HepG2 (cell line): ENCODE measurements around the gene CASZ1. TPM values are rescaled to one million over a fixed set of nuclear protein-coding genes. Genes with fewer than 3 reads are reported as not detected.

Experiments used
- ATAC-seq: fragments of 200-7000 bp; cut with Tn5 transposase; 3 replicates; pipeline ENCODE4 v1.9.1; 2020; ENCODE audit warnings: mild to moderate bottlenecking, moderate library complexity
- BruUV-seq: library from RNA; stranded (reverse); fragments of 400-500 nt; replicated peaks from 2 replicates; lab custom pipeline; 2021; lab: Mats Ljungman, UMichigan
- CTCF ChIA-PET: fragments of 300-600 bp; formaldehyde crosslinking; extraction: SDS; loops from one replicate; lab custom pipeline; 2021; ENCODE audit warnings: low total read pairs, inconsistent platforms, low intra/inter-chr PET ratio; lab: Yijun Ruan, JAX
- POLR2A ChIA-PET: fragments of 350-600 bp; sonication (Branson Sonifier 250); formaldehyde crosslinking; loops from one replicate; lab custom pipeline; 2020; ENCODE audit warnings: antibody characterized with exemption, inconsistent platforms; lab: Yijun Ruan, JAX
- DNase-seq: peaks from one replicate; pipeline ENCODE4 v3.0.0-alpha.2; 2015; ENCODE audit warnings: low spot score
- FAIRE-seq: peaks from 3 replicates; lab custom pipeline; 2011; peaks lifted over from hg19 to GRCh38; lab: Jason Lieb, UNC
- H2AFZ ChIP-seq: one replicate; pipeline ENCODE4 v1.6.1; 2011; ENCODE audit warnings: low read length, inconsistent platforms
- H3K27ac ChIP-seq: fragments of 300-600 bp; 3 replicates; pipeline ENCODE4 v1.8.0; 2011; ENCODE audit warnings: mixed run types, mild to moderate bottlenecking, mixed read lengths, low read length, inconsistent platforms; ENCODE audit not compliant: insufficient read depth; ENCODE audit errors: extremely low read length
- H3K27me3 ChIP-seq, 2 experiments: fragments of 200-600 bp in 1 of 2; 2 replicates in 1 of 2; 3 replicates in 1 of 2; pipeline versions ENCODE4 v1.6.0 to v1.8.0; 2011; ENCODE audit warnings: low read length in 2 of 2, mild to moderate bottlenecking in 2 of 2, moderate library complexity in 2 of 2, inconsistent platforms in 1 of 2; ENCODE audit not compliant: insufficient read depth in 2 of 2, control insufficient read depth in 1 of 2
- H3K36me3 ChIP-seq, 2 experiments: fragments of 200-600 bp in 1 of 2; replicated peaks in 1 of 2; 2 replicates in 1 of 2; 3 replicates in 1 of 2; pipeline versions ENCODE4 v1.5.1 to v1.8.0; 2011; ENCODE audit warnings: low read length in 2 of 2, inconsistent platforms in 1 of 2; ENCODE audit not compliant: insufficient read depth in 2 of 2, control insufficient read depth in 1 of 2
- H3K4me1 ChIP-seq: 2 replicates; pipeline ENCODE4 v1.5.1; 2012; ENCODE audit warnings: low read length, inconsistent platforms; ENCODE audit not compliant: insufficient read depth
- H3K4me2 ChIP-seq: 2 replicates; pipeline ENCODE4 v1.6.0; 2011; ENCODE audit warnings: low read depth, low read length, inconsistent platforms
- H3K4me3 ChIP-seq, 3 experiments: fragments of 200-600 bp in 1 of 3; sonication (generic), shearing (Covaris generic) in 1 of 3; replicated peaks in 1 of 3; 2 replicates each; pipeline ENCODE4 v1.5.1; 2011 to 2016; ENCODE audit warnings: low read length in 3 of 3, inconsistent platforms in 2 of 3, low read depth in 2 of 3, mild to moderate bottlenecking in 2 of 3, control low read depth in 1 of 3, mixed read lengths in 1 of 3; ENCODE audit not compliant: insufficient read depth in 1 of 3
- H3K79me2 ChIP-seq: one replicate; pipeline ENCODE4 v1.6.1; 2011; ENCODE audit warnings: low read length, inconsistent platforms; ENCODE audit not compliant: insufficient read depth
- H3K9ac ChIP-seq: 2 replicates; pipeline ENCODE4 v1.6.0; 2011; ENCODE audit warnings: mild to moderate bottlenecking, low read depth, low read length, inconsistent platforms; ENCODE audit not compliant: insufficient read depth
- H3K9me3 ChIP-seq: 2 replicates; pipeline ENCODE4 v1.5.1; 2012; ENCODE audit warnings: mild to moderate bottlenecking, low read length
- H4K20me1 ChIP-seq: 2 replicates; pipeline ENCODE4 v1.6.0; 2011; ENCODE audit warnings: inconsistent platforms, mild to moderate bottlenecking, low read length, moderate library complexity; ENCODE audit not compliant: insufficient read depth
- AFF4 ChIP-seq: sonication (generic); formaldehyde crosslinking; IDR thresholded peaks from 2 replicates; pipeline ENCODE4 v1.4.0; 2020; ENCODE audit warnings: missing genetic modification reagents
- MLLT10 ChIP-seq: sonication (generic); formaldehyde crosslinking; IDR thresholded peaks from 2 replicates; pipeline ENCODE4 v1.4.0; 2020; ENCODE audit warnings: missing genetic modification reagents
- PAF1 ChIP-seq: IDR thresholded peaks from 2 replicates; pipeline ENCODE4 v1.6.1; 2016; ENCODE audit warnings: missing genetic modification reagents, missing compliant biosample characterization
- RCOR2 ChIP-seq: IDR thresholded peaks from 2 replicates; pipeline ENCODE4 v1.6.1; 2016; ENCODE audit warnings: missing biosample characterization, missing genetic modification reagents
- RNF219 ChIP-seq: sonication (generic); formaldehyde crosslinking; IDR thresholded peaks from 2 replicates; pipeline ENCODE4 v1.5.0; 2020; ENCODE audit warnings: mild to moderate bottlenecking, missing genetic modification reagents
- ZNF331 ChIP-seq: sonication (generic); formaldehyde crosslinking; IDR thresholded peaks from 2 replicates; pipeline ENCODE4 v1.4.0; 2020; ENCODE audit warnings: missing genetic modification reagents
- ZNF362 ChIP-seq: sonication (generic); formaldehyde crosslinking; IDR thresholded peaks from 2 replicates; pipeline ENCODE4 v1.4.0; 2020; ENCODE audit warnings: missing genetic modification reagents, mild to moderate bottlenecking, borderline replicate concordance
- ZNF451 ChIP-seq: sonication (generic); formaldehyde crosslinking; IDR thresholded peaks from 2 replicates; pipeline ENCODE4 v1.5.0; 2020; ENCODE audit warnings: mild to moderate bottlenecking, missing genetic modification reagents
- WGBS: methylation state at CpG from one replicate; pipeline ENCODE4 v1.1.6; 2017; ENCODE audit warnings: low lambda C conversion rate; 5-methylcytosine and 5-hydroxymethylcytosine counted together
- in situ Hi-C: cut with HindIII; loops from 2 replicates; pipeline ENCODE4 v1.10.0; 2017; ENCODE audit warnings: low pct_unique_long_range_greater_than_20kb; ENCODE audit not compliant: extremely low pct_ligation_motif_present
- intact Hi-C: fragments of 100-400 bp; cut with micrococcal nuclease; formaldehyde crosslinking; loops from one replicate; pipeline ENCODE4 v1.10.0; 2022; ENCODE audit not compliant: unreplicated experiment
- polyA plus RNA-seq, 8 experiments: library from polyadenylated mRNA; depleted of rRNA in 3 of 8; stranded (reverse) in 7 of 8; unstranded in 1 of 8; fragments of >200 nt; fragmentation: Illumina TruSeq in 4 of 8; extraction: Trizol in 4 of 8; gene quantifications; 2 replicates each; pipeline versions ENCODE4 v1.2.1 to v1.2.3, GENCODE V29; 2011 to 2016; ENCODE audit warnings: low read depth in 4 of 8, missing spikeins in 1 of 8, mixed read lengths in 1 of 8; ENCODE audit not compliant: insufficient read depth in 1 of 8
- total RNA-seq, 5 experiments: library from RNA; depleted of rRNA; stranded (reverse); fragments of >200 nt; fragmentation: Illumina TruSeq; extraction: Trizol; gene quantifications; 2 replicates each; pipeline ENCODE4 v1.2.3, GENCODE V29; 2016; ENCODE audit warnings: low read depth in 1 of 5

Gene CASZ1
- total and polyA plus RNA-seq, 2 of the 13 experiments (the other 11 are each of a cell fraction or from before 2014, with no cell fraction given), result 1.9 to 3.7 TPM

- Histone ChIP-seq H3K27me3 (peaks cover 3 to 24% of the 10 kb centered on the region in 2 experiments; a peak in 4 of 5 replicates), H3K9me3 (no peaks in the 10 kb centered on the region), H3K27ac (no peak overlapping the region), H3K4me2 (no peak overlapping the region), H3K36me3 (no peaks in the 10 kb centered on the region), H2AFZ (no peak overlapping the region), H3K4me3 (no peak overlapping the region), H4K20me1 (no peaks in the 10 kb centered on the region), H3K4me1 (peaks cover 6% of the 10 kb centered on the region; the same call in 1 of the 2 replicates), H3K9ac (no peak overlapping the region), H3K79me2 (no peaks in the 10 kb centered on the region)
- 50% methylated on average over 7 of the region's 10 CpGs for WGBS
- ATAC-seq, result no peak
- no peak for DNase-seq
- CTCF ChIA-PET, result no interaction called here
- BruUV-seq, result no TSS peak
- no peak for FAIRE-seq
- in situ Hi-C loops (no loop called here), intact Hi-C loops (no loop called here)
- POLR2A ChIA-PET, result no interaction called here
- TF ChIP-seq AFF4 (CRISPR knock-in tag) (no peak), ZNF362 (CRISPR knock-in tag) (no peak), RNF219 (CRISPR knock-in tag) (no peak), ZNF451 (CRISPR knock-in tag) (no peak), RCOR2 (CRISPR knock-in tag) (no peak), ZNF331 (CRISPR knock-in tag) (no peak), MLLT10 (no peak), PAF1 (CRISPR knock-in tag) (no peak)
Measured at GRCh38 chr1:10778640-10779039, 17.8 kb downstream of the CASZ1 start.
